Peyer's patch (tissue), 4 donors: ENCODE data around the gene MAST2. TPM values are rescaled to one million over a fixed set of nuclear protein-coding genes. Genes with fewer than 3 reads are reported as not detected.
"Not testable (repeated sequence)": the region's sequence is repeated elsewhere in the genome, so short reads cannot be mapped to it uniquely, and the experiment has no call there.

Source experiments
- DNase-seq, 3 donors: peaks; one replicate each; pipeline ENCODE4 v3.0.0-alpha.2; 2017 to 2019
- H3K27ac ChIP-seq, 4 donors: fragments of 200-600 bp; sonication (generic); one replicate each; pipeline ENCODE4 v1.5.1; 2016 to 2019
- H3K27me3 ChIP-seq, 2 donors: fragments of 200-600 bp; sonication (generic); one replicate each; pipeline ENCODE4 v1.5.1; 2019
- H3K36me3 ChIP-seq, 3 donors: fragments of 200-600 bp; sonication (generic); one replicate each; pipeline ENCODE4 v1.5.1; 2016 to 2019
- H3K4me1 ChIP-seq, 4 donors: fragments of 200-600 bp; sonication (generic); one replicate each; pipeline ENCODE4 v1.5.1; 2016 to 2019
- H3K4me3 ChIP-seq, 4 donors: fragments of 200-600 bp; sonication (generic); 1 replicate in 3 of 4; 2 replicates in 1 of 4; pipeline ENCODE4 v1.5.1; 2016 to 2019; ENCODE audit warnings: mild to moderate bottlenecking in 1 of 4
- H3K9me3 ChIP-seq, 4 donors: fragments of 200-600 bp; sonication (generic); one replicate each; pipeline ENCODE4 v1.5.1; 2016 to 2019; ENCODE audit warnings: mild to moderate bottlenecking in 1 of 4
- POLR2A ChIP-seq, 2 donors: fragments of 450-650 bp; IDR thresholded peaks; one replicate each; pipeline ENCODE4 v1.5.1; 2017; ENCODE audit warnings: antibody characterized with exemption in 2 of 2, mild to moderate bottlenecking in 2 of 2, moderate library complexity in 2 of 2
- total RNA-seq, 4 donors: library from RNA; depleted of rRNA; stranded (reverse); fragments of >200 nt; gene quantifications; one replicate each; pipeline ENCODE4 v1.1.0, GENCODE V29; 2016
- TF ChIP-seq, protein P1 (sequence below), 6 experiments: fragments of 450-650 bp in 4 of 6; fragments of 200-600 bp in 2 of 6; sonication (generic) in 1 of 6; IDR thresholded peaks; one replicate each; pipeline ENCODE4 v1.5.1; 2017 to 2019; ENCODE audit warnings: antibody characterized with exemption in 6 of 6, mild to moderate bottlenecking in 3 of 6, moderate library complexity in 1 of 6

The MAST2 gene
- total RNA-seq, 4 donors from 2014 or later = 75.9 to 249 (median 134) TPM

DNA sequence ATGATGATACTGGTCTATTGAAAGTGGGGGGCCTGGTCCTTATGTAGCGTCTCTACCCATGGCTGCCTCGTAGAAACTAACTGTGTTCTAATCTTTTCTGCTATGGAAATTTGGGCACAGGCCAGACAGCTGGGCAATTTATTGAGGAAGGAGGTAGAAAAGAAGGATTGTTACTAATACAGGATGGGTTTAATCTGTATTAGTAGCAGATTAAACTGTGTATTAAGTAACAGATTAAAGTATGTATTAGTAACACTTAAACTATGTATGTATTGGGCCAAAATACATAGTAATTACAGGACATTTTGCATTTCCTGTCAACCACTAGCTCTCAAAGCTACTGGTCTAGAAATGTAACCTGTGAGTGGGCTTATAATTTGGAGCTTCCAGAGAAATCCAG is 142.0 kb downstream of the MAST2 start:
- no peak for TF ChIP-seq POLR2A (IDR thresholded peaks at IDR 0.05)
- TF ChIP-seq, protein P1, sequence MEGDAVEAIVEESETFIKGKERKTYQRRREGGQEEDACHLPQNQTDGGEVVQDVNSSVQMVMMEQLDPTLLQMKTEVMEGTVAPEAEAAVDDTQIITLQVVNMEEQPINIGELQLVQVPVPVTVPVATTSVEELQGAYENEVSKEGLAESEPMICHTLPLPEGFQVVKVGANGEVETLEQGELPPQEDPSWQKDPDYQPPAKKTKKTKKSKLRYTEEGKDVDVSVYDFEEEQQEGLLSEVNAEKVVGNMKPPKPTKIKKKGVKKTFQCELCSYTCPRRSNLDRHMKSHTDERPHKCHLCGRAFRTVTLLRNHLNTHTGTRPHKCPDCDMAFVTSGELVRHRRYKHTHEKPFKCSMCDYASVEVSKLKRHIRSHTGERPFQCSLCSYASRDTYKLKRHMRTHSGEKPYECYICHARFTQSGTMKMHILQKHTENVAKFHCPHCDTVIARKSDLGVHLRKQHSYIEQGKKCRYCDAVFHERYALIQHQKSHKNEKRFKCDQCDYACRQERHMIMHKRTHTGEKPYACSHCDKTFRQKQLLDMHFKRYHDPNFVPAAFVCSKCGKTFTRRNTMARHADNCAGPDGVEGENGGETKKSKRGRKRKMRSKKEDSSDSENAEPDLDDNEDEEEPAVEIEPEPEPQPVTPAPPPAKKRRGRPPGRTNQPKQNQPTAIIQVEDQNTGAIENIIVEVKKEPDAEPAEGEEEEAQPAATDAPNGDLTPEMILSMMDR (IDR thresholded peaks at IDR 0.05) = no peak
- Histone ChIP-seq H3K9me3 (no peaks in the 10 kb centered on the region), H3K36me3 (no peaks in the 10 kb centered on the region), H3K4me1 (peaks cover 0 to 6% (median 0%) of the 10 kb centered on the region in 4 donors), H3K27me3 (no peaks in the 10 kb centered on the region), H3K4me3 (no peak overlapping the region), H3K27ac (peak overlapping the region in 1 of 4 donors; percentile 3)
- DNase-seq = no peak

DNA sequence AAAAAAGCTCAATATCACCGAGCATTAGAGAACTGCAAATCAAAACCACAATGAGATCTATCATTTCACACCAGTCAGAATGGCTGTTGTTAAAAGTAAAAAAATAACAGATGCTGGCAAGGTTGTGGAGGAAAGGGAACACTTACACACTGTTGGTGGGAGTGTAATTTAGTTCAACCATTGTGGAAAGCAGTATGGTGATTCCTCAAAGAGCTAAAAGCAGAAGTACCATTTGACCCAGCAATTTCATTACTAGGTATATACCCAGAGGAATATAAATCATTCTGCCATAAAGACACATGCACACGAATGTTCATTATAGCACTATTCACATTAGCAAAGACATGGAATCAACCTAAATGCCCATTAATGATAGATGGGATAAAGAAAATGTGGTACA is 146.1 kb downstream of the MAST2 start:
- not testable (repeated sequence) for H3K36me3 ChIP-seq, DNase-seq, H3K27me3 ChIP-seq, H3K4me3 ChIP-seq, H3K27ac ChIP-seq, H3K9me3 ChIP-seq
- H3K4me1 ChIP-seq = peaks cover 0 to 19% (median 0%) of the 10 kb centered on the region in 4 donors

DNA sequence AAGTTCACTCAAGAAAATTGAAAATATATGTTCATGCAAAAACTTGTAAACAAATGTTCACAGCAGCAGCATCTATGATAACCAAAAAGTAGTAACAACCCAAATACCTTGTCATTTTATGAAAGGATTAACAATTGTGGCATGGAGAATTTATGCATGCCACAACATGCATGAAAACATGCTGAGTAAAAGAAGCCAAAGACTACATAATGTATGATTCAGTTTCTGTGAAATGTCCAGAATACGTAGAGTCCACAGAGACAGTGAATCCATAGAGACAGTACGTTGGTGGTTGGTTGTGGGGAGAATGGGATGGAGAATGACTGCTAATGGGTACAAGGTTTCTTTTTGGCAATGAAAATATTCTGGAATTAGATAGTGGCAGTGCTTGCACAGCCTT is 148.7 kb downstream of the MAST2 start:
- H3K4me3 ChIP-seq = no peak overlapping the region
- H3K27me3 ChIP-seq = no peaks in the 10 kb centered on the region
- peaks cover 0 to 18% (median 0%) of the 10 kb centered on the region in 4 donors for H3K4me1 ChIP-seq
- H3K9me3 ChIP-seq = no peaks in the 10 kb centered on the region
- DNase-seq = no peak
- TF ChIP-seq, protein P1 (IDR thresholded peaks at IDR 0.05) = no peak
- TF ChIP-seq POLR2A (IDR thresholded peaks at IDR 0.05) = no peak
- H3K36me3 ChIP-seq = no peaks in the 10 kb centered on the region
- H3K27ac ChIP-seq = no peak overlapping the region

DNA sequence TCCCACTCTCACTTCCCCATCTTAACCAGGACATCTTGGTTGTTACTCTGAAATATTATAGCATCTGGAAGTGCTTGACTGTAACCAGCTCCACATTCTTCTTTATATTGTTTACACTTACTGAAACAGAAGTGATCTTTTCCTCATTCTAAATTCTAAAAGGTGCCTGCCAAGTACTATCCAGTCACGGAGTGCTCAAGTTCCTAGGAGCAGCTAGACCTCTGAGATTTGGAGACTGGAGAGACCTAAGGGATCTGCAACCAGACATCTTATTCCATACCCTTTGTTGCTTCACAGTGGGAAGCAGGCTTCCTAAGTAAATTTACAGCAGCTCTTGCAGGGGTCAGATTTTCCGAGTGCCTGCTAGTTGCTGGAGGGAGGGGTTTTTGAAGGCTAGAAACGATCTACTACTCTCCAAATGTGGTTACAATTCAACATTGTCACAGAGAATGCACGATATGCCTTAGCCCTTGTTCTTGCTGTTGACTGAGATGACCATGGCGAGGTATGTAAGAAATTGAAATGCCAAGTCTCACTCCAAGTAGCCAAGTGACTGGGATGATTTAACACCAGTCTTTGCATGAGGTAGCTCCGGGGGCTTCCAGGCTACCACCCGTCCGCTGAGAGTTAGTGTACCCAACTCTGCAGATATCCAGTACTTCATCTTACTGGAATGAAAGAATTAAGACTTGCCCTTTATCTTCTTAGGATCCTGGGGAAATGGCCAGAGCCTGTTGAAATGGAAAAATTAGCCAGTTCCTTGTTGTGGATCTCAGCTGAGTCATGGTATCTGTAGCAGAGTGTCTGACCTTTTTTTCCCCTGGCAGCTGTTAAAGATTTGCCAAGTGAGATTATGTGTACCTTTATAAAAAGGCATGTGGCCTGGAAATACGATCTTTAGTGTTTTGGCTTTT is 150.8 kb downstream of the MAST2 start:
- no peaks in the 10 kb centered on the region for H3K9me3 ChIP-seq
- DNase-seq = no peak
- TF ChIP-seq POLR2A (IDR thresholded peaks at IDR 0.05) = no peak
- TF ChIP-seq, protein P1 (IDR thresholded peaks at IDR 0.05) = no peak
- H3K27me3 ChIP-seq = no peaks in the 10 kb centered on the region
- H3K4me3 ChIP-seq = no peak overlapping the region
- H3K36me3 ChIP-seq = peaks cover 0 to under 1% (median 0%) of the 10 kb centered on the region in 3 donors
- peak overlapping the region in 3 of 4 donors; percentile 26 to 83 (median 78) for H3K27ac ChIP-seq
- peaks cover 0 to 18% (median 0%) of the 10 kb centered on the region in 4 donors for H3K4me1 ChIP-seq

DNA sequence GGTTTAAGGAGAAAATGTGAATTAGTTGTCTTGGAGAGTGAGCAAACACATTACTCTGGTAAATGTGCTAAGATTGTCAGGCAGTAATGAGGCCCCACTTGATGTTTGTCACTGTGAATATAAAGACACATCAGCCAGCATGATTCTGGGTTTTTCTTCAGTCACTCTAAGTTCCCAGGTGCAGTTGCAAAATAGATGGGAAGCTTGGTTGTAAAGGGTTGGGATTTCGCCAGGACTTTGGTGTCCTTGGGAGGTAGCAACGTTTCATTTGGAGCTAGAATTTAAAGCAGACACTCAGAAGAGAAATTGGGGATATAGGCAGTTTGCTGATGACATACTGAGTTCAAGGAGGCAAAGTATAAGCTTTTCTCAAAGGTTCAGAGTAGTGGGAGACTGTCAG is 154.3 kb downstream of the MAST2 start:
- Histone ChIP-seq H3K4me1 (peaks cover 0 to 18% (median 0%) of the 10 kb centered on the region in 4 donors), H3K36me3 (peaks cover 0 to 14% (median 0%) of the 10 kb centered on the region in 3 donors), H3K4me3 (no peak overlapping the region), H3K9me3 (no peaks in the 10 kb centered on the region), H3K27ac (no peak overlapping the region), H3K27me3 (no peaks in the 10 kb centered on the region)
- DNase-seq = no peak
- no peak for TF ChIP-seq POLR2A (IDR thresholded peaks at IDR 0.05)
- TF ChIP-seq, protein P1 (IDR thresholded peaks at IDR 0.05) = no peak

DNA sequence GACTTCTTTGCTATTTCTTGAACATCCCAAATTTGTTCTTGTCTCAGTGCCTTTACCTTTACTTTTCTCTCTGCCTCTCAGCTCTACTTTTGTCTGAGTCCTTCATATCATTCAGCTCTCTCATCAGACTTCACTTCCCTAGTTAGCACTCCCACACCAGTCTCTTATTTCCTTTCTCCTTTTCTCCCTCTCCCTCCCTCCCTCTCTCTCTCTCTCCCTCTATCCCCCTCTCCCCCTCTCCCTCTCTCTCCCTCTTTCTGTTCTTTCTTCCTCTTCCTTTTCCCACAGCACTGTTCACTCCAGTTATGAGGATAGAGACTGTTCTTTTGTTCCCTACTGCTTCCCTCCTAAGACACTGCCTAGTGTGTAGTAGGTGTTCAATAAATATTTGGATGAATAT is 154.9 kb downstream of the MAST2 start:
- TF ChIP-seq POLR2A (IDR thresholded peaks at IDR 0.05) = no peak
- TF ChIP-seq, protein P1 (IDR thresholded peaks at IDR 0.05) = no peak
- peaks cover 0 to 14% (median 0%) of the 10 kb centered on the region in 3 donors for H3K36me3 ChIP-seq
- H3K27ac ChIP-seq = no peak overlapping the region
- H3K27me3 ChIP-seq = no peaks in the 10 kb centered on the region
- H3K4me1 ChIP-seq = peaks cover 0 to 17% (median 0%) of the 10 kb centered on the region in 4 donors
- DNase-seq = no peak
- no peaks in the 10 kb centered on the region for H3K9me3 ChIP-seq
- no peak overlapping the region for H3K4me3 ChIP-seq
